K562 (cell line): ENCODE measurements around the gene FAM20B. TPM values are rescaled to one million over a fixed set of nuclear protein-coding genes. Genes with fewer than 3 reads are reported as not detected.

ENCODE experiments used
- CEBPG ChIP-seq, 3 experiments: fragments of 200-800 bp in 1 of 3; sonication (Bioruptor generic) in 1 of 3; sonication (generic) in 1 of 3; formaldehyde crosslinking in 1 of 3; IDR thresholded peaks in 2 of 3; conservative IDR thresholded peaks in 1 of 3; 2 replicates each; pipeline versions ENCODE4 v1.6.1 to v1.8.0; 2016 to 2022; ENCODE audit warnings: missing compliant biosample characterization in 2 of 3, missing genetic modification characterization in 2 of 3, mild to moderate bottlenecking in 1 of 3, missing genetic modification reagents in 1 of 3
- CREB1 ChIP-seq, 2 experiments: sonication (generic) in 1 of 2; formaldehyde crosslinking in 1 of 2; IDR thresholded peaks; 2 replicates each; pipeline versions ENCODE4 v1.6.1 to v1.8.0; 2012 to 2022; ENCODE audit warnings: inconsistent platforms in 1 of 2, mild to moderate bottlenecking in 1 of 2, missing genetic modification reagents in 1 of 2, moderate library complexity in 1 of 2
- GTF2E2 ChIP-seq: fragments of 200-800 bp; sonication (Bioruptor generic); IDR thresholded peaks from 2 replicates; pipeline ENCODE4 v1.6.1; 2016; ENCODE audit warnings: missing genetic modification characterization, missing compliant biosample characterization
- HNRNPK ChIP-seq: fragments of 200-400 bp; formaldehyde crosslinking; IDR thresholded peaks from one replicate; pipeline ENCODE4 v1.6.1; 2018; ENCODE audit warnings: mild to moderate bottlenecking, low read depth, low read length; ENCODE audit not compliant: poor library complexity, severe bottlenecking
- L3MBTL2 ChIP-seq: fragments of 450-650 bp; IDR thresholded peaks from 2 replicates; pipeline ENCODE4 v1.6.1; 2016; ENCODE audit warnings: mild to moderate bottlenecking, moderate library complexity
- NCOA6 ChIP-seq: fragments of 450-650 bp; IDR thresholded peaks from 2 replicates; pipeline ENCODE4 v1.6.1; 2017; ENCODE audit warnings: mild to moderate bottlenecking
- POLR2AphosphoS5 ChIP-seq: IDR thresholded peaks from 2 replicates; pipeline ENCODE4 v1.6.1; 2011; ENCODE audit warnings: mild to moderate bottlenecking, low read depth, low read length, moderate library complexity; ENCODE audit not compliant: control insufficient read depth, insufficient read depth
- POLR2G ChIP-seq: fragments of 200-400 bp; formaldehyde crosslinking; IDR thresholded peaks from 2 replicates; pipeline ENCODE4 v1.6.1; 2017; ENCODE audit warnings: low read depth, mild to moderate bottlenecking, antibody characterized with exemption, low read length, moderate library complexity
- RBBP5 ChIP-seq: fragments of 200-600 bp; sonication (generic); IDR thresholded peaks from 2 replicates; pipeline ENCODE4 v1.6.1; 2012; ENCODE audit warnings: borderline replicate concordance, mild to moderate bottlenecking, low read length, control low read depth, inconsistent platforms; ENCODE audit not compliant: insufficient read depth, poor library complexity, severe bottlenecking
- TBP ChIP-seq: optimal IDR thresholded peaks from 2 replicates; pipeline ENCODE3; 2011; ENCODE audit warnings: low read depth, low read length, improper control_type of control experiment
- U2AF2 ChIP-seq: fragments of 200-400 bp; formaldehyde crosslinking; optimal IDR thresholded peaks from 2 replicates; pipeline ENCODE3; 2017; ENCODE audit warnings: low read depth, mild to moderate bottlenecking, low read length
- ZBTB1 ChIP-seq: sonication (generic); formaldehyde crosslinking; IDR thresholded peaks from 2 replicates; pipeline ENCODE4 v1.8.1; 2023; ENCODE audit warnings: missing genetic modification reagents, low read depth, mild to moderate bottlenecking, borderline replicate concordance
- ZNF140 ChIP-seq: fragments of 250-450 bp; sonication (Bioruptor Pico); IDR thresholded peaks from 2 replicates; pipeline ENCODE4 v1.8.0; 2021; ENCODE audit warnings: moderate library complexity, mild to moderate bottlenecking, inconsistent platforms
- polyA plus RNA-seq, 8 experiments: library from polyadenylated mRNA; depleted of rRNA in 4 of 8; stranded (reverse) in 5 of 8; unstranded in 3 of 8; fragments of >200 nt; fragmentation: Nextera tagmentation in 2 of 8; fragmentation: Illumina TruSeq in 1 of 8; extraction: Ambion mirVana in 2 of 8; extraction: Trizol in 1 of 8; gene quantifications; 2 replicates each; pipeline versions ENCODE4 v1.2.1 to v1.2.3, GENCODE V29; 2011 to 2014; ENCODE audit warnings: inconsistent platforms in 1 of 8, missing spikeins in 1 of 8
- total RNA-seq, 7 experiments: library from RNA; depleted of rRNA in 6 of 7; stranded (reverse); fragments of >200 nt in 6 of 7; fragmentation: Illumina TruSeq in 2 of 7; extraction: Trizol in 2 of 7; gene quantifications; 2 replicates each; pipeline versions ENCODE4 v1.2.1 to v1.2.3, GENCODE V29; 2011 to 2021; ENCODE audit warnings: low replicate concordance in 1 of 7
- TF ChIP-seq, protein P1 (sequence below): sonication (generic); formaldehyde crosslinking; IDR thresholded peaks from 2 replicates; pipeline ENCODE4 v1.9.0; 2022; ENCODE audit warnings: mild to moderate bottlenecking, missing genetic modification reagents
- TF ChIP-seq, protein P2 (sequence below): fragments of 450-650 bp; formaldehyde crosslinking; IDR thresholded peaks from 2 replicates; pipeline ENCODE4 v1.4.0; 2022; ENCODE audit warnings: missing genetic modification characterization
- TF ChIP-seq, protein P3 (sequence below): sonication (generic); formaldehyde crosslinking; IDR thresholded peaks from 2 replicates; pipeline ENCODE4 v1.8.0; 2022; ENCODE audit warnings: mild to moderate bottlenecking, missing genetic modification reagents
- TF ChIP-seq, protein P4 (sequence below): fragments of 200-800 bp; sonication (Bioruptor generic); IDR thresholded peaks from 2 replicates; pipeline ENCODE4 v1.6.1; 2017; ENCODE audit warnings: missing genetic modification characterization, missing compliant biosample characterization
- TF ChIP-seq, protein P5 (sequence below): sonication (generic); formaldehyde crosslinking; IDR thresholded peaks from 2 replicates; pipeline ENCODE4 v1.8.0; 2023; ENCODE audit warnings: mild to moderate bottlenecking, missing genetic modification reagents

The FAM20B gene
- total and polyA plus RNA-seq, 9 of the 15 experiments (the other 6 are each of a cell fraction or from before 2014, with no cell fraction given), result 7.2 to 67.5 (median 42.9) TPM

DNA sequence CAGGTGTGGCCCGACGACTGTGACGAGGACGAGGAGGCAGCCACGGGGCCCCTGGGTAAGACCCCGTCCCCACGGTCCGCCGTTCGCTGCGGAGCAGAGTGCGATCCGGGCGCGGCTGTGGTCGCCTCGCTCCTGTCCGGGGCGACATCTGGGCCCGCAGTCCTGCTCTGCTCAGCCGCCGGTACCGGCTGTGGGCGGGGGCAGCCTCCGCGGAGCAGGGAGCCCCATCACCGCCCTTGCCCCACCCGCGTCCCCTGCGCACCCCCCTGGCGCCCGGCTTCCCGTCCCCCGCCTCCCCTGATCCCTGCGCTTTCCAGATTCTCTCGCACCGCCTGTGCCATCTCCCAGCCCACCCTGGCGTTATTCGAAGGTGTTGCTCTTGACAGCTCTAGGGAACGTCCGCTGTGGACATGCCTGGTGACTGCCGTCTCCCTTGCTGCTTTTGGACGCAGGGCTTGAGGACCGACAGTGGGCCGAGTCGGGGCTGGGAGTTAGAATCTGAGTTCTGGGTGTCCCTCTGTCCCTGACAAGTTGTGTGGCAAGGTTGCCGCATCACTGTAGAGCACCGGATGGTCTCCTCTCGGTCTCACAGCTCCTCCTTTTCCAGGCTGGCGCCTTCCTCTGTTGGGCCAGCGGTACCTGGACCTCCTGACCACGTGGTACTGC is 56.8 kb downstream of the FAM20B start (continued):
- TF ChIP-seq HNRNPK (peak; percentile 71), U2AF2 (no peak), L3MBTL2 (peak; percentile 81), POLR2AphosphoS5 (no peak), CREB1 (IDR thresholded peaks at IDR 0.05) (no peak), CREB1 (CRISPR knock-in tag; IDR thresholded peaks at IDR 0.05) (0 out of 2 replicates have a peak, but pooled peaks have one; percentile 17), ZNF140 (CRISPR knock-in tag) (no peak), GTF2E2 (tag) (peak; percentile 60; the same call in 1 of the 2 replicates), ZBTB1 (CRISPR knock-in tag) (peak; percentile 5; the same call in 1 of the 2 replicates), RBBP5 (peak; percentile 33), CEBPG (CRISPR knock-in tag; IDR thresholded peaks at IDR 0.05) (peak; percentile 51; the same call in 1 of the 2 replicates), CEBPG (tag; conservative IDR thresholded peaks at IDR 0.05 in 1 of 2, IDR thresholded peaks at IDR 0.05 in 1 of 2) (no peak), POLR2G (peak; percentile 82; the same call in 1 of the 2 replicates), TBP (no peak), NCOA6 (peak; percentile 24; the same call in 1 of the 2 replicates)
- TF ChIP-seq, protein P1, sequence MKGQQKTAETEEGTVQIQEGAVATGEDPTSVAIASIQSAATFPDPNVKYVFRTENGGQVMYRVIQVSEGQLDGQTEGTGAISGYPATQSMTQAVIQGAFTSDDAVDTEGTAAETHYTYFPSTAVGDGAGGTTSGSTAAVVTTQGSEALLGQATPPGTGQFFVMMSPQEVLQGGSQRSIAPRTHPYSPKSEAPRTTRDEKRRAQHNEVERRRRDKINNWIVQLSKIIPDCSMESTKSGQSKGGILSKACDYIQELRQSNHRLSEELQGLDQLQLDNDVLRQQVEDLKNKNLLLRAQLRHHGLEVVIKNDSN (CRISPR knock-in tag), result peak; percentile 84
- TF ChIP-seq, protein P2, sequence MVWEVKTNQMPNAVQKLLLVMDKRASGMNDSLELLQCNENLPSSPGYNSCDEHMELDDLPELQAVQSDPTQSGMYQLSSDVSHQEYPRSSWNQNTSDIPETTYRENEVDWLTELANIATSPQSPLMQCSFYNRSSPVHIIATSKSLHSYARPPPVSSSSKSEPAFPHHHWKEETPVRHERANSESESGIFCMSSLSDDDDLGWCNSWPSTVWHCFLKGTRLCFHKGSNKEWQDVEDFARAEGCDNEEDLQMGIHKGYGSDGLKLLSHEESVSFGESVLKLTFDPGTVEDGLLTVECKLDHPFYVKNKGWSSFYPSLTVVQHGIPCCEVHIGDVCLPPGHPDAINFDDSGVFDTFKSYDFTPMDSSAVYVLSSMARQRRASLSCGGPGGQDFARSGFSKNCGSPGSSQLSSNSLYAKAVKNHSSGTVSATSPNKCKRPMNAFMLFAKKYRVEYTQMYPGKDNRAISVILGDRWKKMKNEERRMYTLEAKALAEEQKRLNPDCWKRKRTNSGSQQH (CRISPR knock-in tag), result no peak
- TF ChIP-seq, protein P3, sequence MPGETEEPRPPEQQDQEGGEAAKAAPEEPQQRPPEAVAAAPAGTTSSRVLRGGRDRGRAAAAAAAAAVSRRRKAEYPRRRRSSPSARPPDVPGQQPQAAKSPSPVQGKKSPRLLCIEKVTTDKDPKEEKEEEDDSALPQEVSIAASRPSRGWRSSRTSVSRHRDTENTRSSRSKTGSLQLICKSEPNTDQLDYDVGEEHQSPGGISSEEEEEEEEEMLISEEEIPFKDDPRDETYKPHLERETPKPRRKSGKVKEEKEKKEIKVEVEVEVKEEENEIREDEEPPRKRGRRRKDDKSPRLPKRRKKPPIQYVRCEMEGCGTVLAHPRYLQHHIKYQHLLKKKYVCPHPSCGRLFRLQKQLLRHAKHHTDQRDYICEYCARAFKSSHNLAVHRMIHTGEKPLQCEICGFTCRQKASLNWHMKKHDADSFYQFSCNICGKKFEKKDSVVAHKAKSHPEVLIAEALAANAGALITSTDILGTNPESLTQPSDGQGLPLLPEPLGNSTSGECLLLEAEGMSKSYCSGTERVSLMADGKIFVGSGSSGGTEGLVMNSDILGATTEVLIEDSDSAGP (CRISPR knock-in tag), result no peak
- TF ChIP-seq, protein P4, sequence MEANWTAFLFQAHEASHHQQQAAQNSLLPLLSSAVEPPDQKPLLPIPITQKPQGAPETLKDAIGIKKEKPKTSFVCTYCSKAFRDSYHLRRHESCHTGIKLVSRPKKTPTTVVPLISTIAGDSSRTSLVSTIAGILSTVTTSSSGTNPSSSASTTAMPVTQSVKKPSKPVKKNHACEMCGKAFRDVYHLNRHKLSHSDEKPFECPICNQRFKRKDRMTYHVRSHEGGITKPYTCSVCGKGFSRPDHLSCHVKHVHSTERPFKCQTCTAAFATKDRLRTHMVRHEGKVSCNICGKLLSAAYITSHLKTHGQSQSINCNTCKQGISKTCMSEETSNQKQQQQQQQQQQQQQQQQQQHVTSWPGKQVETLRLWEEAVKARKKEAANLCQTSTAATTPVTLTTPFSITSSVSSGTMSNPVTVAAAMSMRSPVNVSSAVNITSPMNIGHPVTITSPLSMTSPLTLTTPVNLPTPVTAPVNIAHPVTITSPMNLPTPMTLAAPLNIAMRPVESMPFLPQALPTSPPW (CRISPR knock-in tag), result peak; percentile 49
- TF ChIP-seq, protein P5, sequence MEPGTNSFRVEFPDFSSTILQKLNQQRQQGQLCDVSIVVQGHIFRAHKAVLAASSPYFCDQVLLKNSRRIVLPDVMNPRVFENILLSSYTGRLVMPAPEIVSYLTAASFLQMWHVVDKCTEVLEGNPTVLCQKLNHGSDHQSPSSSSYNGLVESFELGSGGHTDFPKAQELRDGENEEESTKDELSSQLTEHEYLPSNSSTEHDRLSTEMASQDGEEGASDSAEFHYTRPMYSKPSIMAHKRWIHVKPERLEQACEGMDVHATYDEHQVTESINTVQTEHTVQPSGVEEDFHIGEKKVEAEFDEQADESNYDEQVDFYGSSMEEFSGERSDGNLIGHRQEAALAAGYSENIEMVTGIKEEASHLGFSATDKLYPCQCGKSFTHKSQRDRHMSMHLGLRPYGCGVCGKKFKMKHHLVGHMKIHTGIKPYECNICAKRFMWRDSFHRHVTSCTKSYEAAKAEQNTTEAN (CRISPR knock-in tag), result 0 out of 2 replicates have a peak, but pooled peaks have one; percentile 58
